ENCODE data around the gene ING4. TPM values are rescaled to one million over a fixed set of nuclear protein-coding genes. Genes with fewer than 3 reads are reported as not detected.

The ING4 gene
- total and polyA plus RNA-seq, 2 of the 13 experiments (the other 11 are each of a cell fraction or from before 2014, with no cell fraction given) = 14.4 to 32.4 TPM

DNA sequence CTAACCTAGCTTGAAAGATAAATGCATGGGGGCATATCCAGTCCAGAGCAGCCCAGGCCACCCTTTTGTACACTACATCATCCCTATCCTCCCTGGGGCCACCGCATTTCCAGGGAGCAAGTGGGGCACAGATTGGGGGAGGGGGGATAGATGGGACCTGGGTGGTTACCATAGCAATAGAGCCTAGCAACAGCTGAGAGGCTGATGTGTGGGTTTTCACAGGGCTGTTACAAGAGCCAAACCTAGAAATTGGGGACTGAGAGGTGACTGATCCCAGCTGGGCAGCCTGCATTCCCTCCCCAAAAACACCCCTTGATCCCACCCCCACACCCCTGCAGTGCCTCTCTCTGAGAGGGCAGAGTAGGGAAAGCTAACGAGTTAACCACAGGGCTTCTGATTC lies 30.0 kb upstream of the ING4 start:
- Histone ChIP-seq H3K9ac (ENCODE audit: insufficient read depth, low read depth, low read length) (no peak overlapping the region), H3K36me3 (replicated peaks in 1 of 2; ENCODE audit: control insufficient read depth in 1 of 2, insufficient read depth in 2 of 2, low read length in 2 of 2) (no peaks in the 10 kb centered on the region), H3K4me2 (ENCODE audit: low read depth, low read length) (no peak overlapping the region), H4K20me1 (ENCODE audit: insufficient read depth, low read length) (no peaks in the 10 kb centered on the region), H3K9me3 (ENCODE audit: low read length) (no peaks in the 10 kb centered on the region), H3K27ac (ENCODE audit: extremely low read length, insufficient read depth, low read length) (no peak overlapping the region), H3K4me3 (replicated peaks in 1 of 3; ENCODE audit: insufficient read depth in 1 of 3, low read depth in 2 of 3, low read length in 3 of 3) (no peak overlapping the region), H3K4me1 (ENCODE audit: insufficient read depth, low read length) (peaks cover 19% of the 10 kb centered on the region), H2AFZ (ENCODE audit: low read length) (no peak overlapping the region), H3K79me2 (ENCODE audit: insufficient read depth, low read length) (peaks cover 13% of the 10 kb centered on the region), H3K27me3 (ENCODE audit: control insufficient read depth in 1 of 2, insufficient read depth in 2 of 2, low read length in 2 of 2) (peaks cover 3 to 28% of the 10 kb centered on the region in 2 experiments)
- FAIRE-seq (no peak), DNase-seq (ENCODE audit: low spot score) (no peak), ATAC-seq (no peak)
- no peak for TF ChIP-seq ZNF329 (CRISPR knock-in tag; IDR thresholded peaks at IDR 0.05; ENCODE audit: low read depth)
- intact Hi-C loops (cut with micrococcal nuclease; ENCODE audit: unreplicated experiment) (no loop called here), in situ Hi-C loops (cut with HindIII; ENCODE audit: extremely low pct_ligation_motif_present, low pct_unique_long_range_greater_than_20kb) (no loop called here)
- ChIA-PET CTCF (ENCODE audit: low intra/inter-chr PET ratio, low total read pairs) (no interaction called here), POLR2A (no interaction called here)
- BruUV-seq (replicated peaks) = no TSS peak
- WGBS (ENCODE audit: low lambda C conversion rate) = 49% methylated on average over 2 of the region's 2 CpGs

DNA sequence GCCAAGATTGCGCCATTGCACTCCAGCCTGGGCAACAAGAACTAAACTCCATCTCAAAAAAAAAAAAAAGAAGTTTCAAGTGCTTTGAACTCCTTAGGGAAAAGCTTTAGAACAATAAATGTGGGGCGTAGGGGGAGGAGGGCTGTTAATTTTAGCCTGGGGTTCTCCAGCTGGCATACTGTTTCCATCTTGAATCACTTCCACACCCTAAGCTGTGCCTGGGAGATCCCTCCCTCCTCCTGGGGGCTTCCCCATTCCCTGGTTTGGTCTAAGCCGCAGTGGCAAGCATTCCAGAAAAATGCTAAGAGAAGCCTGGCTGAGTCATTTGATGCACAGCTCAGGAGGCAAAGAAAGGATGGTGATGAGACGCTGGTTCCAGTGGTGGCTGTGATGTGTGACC lies 28.6 kb upstream of the ING4 start:
- Histone ChIP-seq H3K27ac (ENCODE audit: extremely low read length, insufficient read depth, low read length) (no peak overlapping the region), H2AFZ (ENCODE audit: low read length) (no peak overlapping the region), H3K9me3 (ENCODE audit: low read length) (no peaks in the 10 kb centered on the region), H3K9ac (ENCODE audit: insufficient read depth, low read depth, low read length) (no peak overlapping the region), H3K27me3 (ENCODE audit: control insufficient read depth in 1 of 2, insufficient read depth in 2 of 2, low read length in 2 of 2) (peaks cover 3 to 19% of the 10 kb centered on the region in 2 experiments), H3K4me2 (ENCODE audit: low read depth, low read length) (no peak overlapping the region), H3K79me2 (ENCODE audit: insufficient read depth, low read length) (peaks cover 28% of the 10 kb centered on the region), H4K20me1 (ENCODE audit: insufficient read depth, low read length) (no peaks in the 10 kb centered on the region), H3K4me1 (ENCODE audit: insufficient read depth, low read length) (peaks cover 33% of the 10 kb centered on the region), H3K36me3 (replicated peaks in 1 of 2; ENCODE audit: control insufficient read depth in 1 of 2, insufficient read depth in 2 of 2, low read length in 2 of 2) (no peaks in the 10 kb centered on the region), H3K4me3 (replicated peaks in 1 of 3; ENCODE audit: insufficient read depth in 1 of 3, low read depth in 2 of 3, low read length in 3 of 3) (no peak overlapping the region)
- ATAC-seq (no peak), DNase-seq (ENCODE audit: low spot score) (no peak), FAIRE-seq (no peak)
- ChIA-PET CTCF (ENCODE audit: low intra/inter-chr PET ratio, low total read pairs) (no interaction called here), POLR2A (interaction anchor here (0.9 to 1.6 kb wide), 2 partner anchors 32 to 62 kb away, joined by 3 read pairs; partner anchors contain the start of genes COPS7A and MLF2)
- in situ Hi-C loops (cut with HindIII; ENCODE audit: extremely low pct_ligation_motif_present, low pct_unique_long_range_greater_than_20kb) = no loop called here
- WGBS (ENCODE audit: low lambda C conversion rate) = 94% methylated on average over 4 of the region's 4 CpGs
- BruUV-seq (replicated peaks) = no TSS peak
- intact Hi-C loops (cut with micrococcal nuclease; ENCODE audit: unreplicated experiment) = no loop called here
- TF ChIP-seq ZMYM4 (CRISPR knock-in tag; IDR thresholded peaks at IDR 0.05) (no peak), ZNF589 (CRISPR knock-in tag; conservative IDR thresholded peaks at IDR 0.05) (no peak), SETDB1 (CRISPR knock-in tag; IDR thresholded peaks at IDR 0.05; ENCODE audit: borderline replicate concordance) (no peak), ZNF7 (CRISPR knock-in tag; IDR thresholded peaks at IDR 0.05) (no peak)
- TF ChIP-seq, protein P1, sequence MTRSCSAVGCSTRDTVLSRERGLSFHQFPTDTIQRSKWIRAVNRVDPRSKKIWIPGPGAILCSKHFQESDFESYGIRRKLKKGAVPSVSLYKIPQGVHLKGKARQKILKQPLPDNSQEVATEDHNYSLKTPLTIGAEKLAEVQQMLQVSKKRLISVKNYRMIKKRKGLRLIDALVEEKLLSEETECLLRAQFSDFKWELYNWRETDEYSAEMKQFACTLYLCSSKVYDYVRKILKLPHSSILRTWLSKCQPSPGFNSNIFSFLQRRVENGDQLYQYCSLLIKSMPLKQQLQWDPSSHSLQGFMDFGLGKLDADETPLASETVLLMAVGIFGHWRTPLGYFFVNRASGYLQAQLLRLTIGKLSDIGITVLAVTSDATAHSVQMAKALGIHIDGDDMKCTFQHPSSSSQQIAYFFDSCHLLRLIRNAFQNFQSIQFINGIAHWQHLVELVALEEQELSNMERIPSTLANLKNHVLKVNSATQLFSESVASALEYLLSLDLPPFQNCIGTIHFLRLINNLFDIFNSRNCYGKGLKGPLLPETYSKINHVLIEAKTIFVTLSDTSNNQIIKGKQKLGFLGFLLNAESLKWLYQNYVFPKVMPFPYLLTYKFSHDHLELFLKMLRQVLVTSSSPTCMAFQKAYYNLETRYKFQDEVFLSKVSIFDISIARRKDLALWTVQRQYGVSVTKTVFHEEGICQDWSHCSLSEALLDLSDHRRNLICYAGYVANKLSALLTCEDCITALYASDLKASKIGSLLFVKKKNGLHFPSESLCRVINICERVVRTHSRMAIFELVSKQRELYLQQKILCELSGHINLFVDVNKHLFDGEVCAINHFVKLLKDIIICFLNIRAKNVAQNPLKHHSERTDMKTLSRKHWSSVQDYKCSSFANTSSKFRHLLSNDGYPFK (CRISPR knock-in tag; IDR thresholded peaks at IDR 0.05; ENCODE audit: borderline replicate concordance) = no peak
